AG04450 (cell line): ENCODE results near the gene TREX2. TPM values are rescaled to one million over a fixed set of nuclear protein-coding genes. Genes with fewer than 3 reads are reported as not detected.

Source experiments
- CTCF ChIA-PET: fragments of 300-600, 350-600 bp; formaldehyde crosslinking; extraction: SDS; loops from one replicate; lab custom pipeline; 2022; ENCODE audit warnings: antibody characterized with exemption, inconsistent platforms; lab: Charles Lee
- POLR2A ChIA-PET: fragments of 350-600 bp; formaldehyde crosslinking; extraction: SDS; loops from one replicate; lab custom pipeline; 2021; ENCODE audit warnings: antibody characterized with exemption, inconsistent platforms; lab: Yijun Ruan, JAX
- DNase-seq: peaks from one replicate; pipeline ENCODE4 v3.0.0-alpha.2; 2011; ENCODE audit warnings: low read depth, low spot score
- H3K27ac ChIP-seq: one replicate; pipeline ENCODE4 v1.5.1; 2012; ENCODE audit warnings: low read depth, low read length, control low read depth
- H3K27me3 ChIP-seq: one replicate; pipeline ENCODE4 v1.6.0; 2012; ENCODE audit warnings: low read length; ENCODE audit not compliant: control insufficient read depth, insufficient read depth
- H3K4me3 ChIP-seq: 2 replicates; pipeline ENCODE4 v1.5.1; 2011; ENCODE audit warnings: mild to moderate bottlenecking, low read depth, low read length, control low read depth
- H3K9me3 ChIP-seq: 2 replicates; pipeline ENCODE4 v1.5.1; 2012; ENCODE audit warnings: low read length; ENCODE audit not compliant: control insufficient read depth, insufficient read depth
- polyA plus RNA-seq: library from polyadenylated mRNA; depleted of rRNA; stranded (reverse); fragments of >200 nt; gene quantifications from 2 replicates; pipeline ENCODE4 v1.2.3, GENCODE V29; 2011
- TF ChIP-seq, protein P1 (sequence below): IDR thresholded peaks from 2 replicates; pipeline ENCODE4 v1.5.1; 2011; ENCODE audit warnings: low read depth, low read length, control low read depth, inconsistent platforms

Gene TREX2
- polyA plus RNA-seq, 1 experiment: not detected

DNA sequence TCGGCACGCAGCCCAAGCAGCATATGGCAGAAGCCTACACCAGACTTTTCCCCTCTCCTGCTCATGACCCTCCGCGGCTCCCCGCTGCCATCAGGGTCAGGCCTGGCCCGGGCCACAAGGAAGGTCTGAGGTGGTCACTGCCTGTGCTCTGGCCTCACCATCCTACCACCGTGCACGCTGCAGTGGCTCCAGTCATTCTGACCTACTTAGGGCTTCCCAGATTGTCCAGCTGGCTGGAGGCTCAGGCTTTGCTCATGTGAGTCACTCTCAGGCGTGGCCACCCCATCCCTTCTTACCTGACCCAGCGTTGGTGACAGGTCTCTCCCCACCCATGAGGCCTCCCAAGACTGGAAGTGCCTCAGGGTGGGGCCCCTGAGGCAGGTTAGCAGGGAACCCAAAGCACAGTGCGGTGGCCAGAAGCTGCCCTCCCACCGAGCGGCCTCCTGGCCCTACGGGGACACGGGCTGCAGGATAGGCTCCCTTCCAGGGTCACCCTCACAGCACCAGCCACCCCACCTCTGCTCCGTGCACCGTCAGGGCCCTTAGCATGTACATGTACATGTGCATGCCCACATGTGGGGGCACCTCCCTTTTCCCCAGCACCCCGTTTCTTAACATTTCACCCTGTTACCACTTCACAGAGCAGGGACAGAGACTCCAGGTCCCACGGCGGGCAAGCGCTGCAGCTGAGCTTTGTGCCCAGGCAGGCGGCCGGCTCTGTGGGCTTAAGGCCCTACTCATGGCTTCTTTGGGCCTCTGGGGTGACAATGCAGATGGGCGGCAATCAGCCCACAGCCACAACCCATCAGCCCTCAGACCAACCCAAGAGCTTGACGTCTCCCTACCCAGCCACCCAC lies 2.2 kb downstream of the TREX2 start:
- CTCF ChIA-PET: no interaction called here
- no peak for DNase-seq

DNA sequence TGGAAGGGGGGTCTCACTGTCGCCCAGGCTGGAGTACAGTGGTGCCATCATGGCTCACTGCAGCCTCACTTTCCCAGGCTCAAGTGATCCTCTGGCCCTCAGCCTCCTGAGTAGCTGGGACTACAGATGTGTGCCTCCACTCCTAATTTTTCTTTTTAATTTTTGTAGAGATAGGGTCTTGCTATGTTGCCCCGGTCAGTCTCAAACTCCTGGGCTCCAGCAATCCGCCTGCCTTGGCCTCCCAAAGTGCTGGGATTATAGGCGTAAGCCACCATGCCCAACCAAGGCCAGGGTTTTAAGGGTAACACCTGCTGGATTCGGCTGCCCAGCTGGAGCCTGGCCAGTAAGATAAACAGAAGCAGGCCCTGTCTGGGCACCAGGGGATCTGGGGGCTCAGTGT lies 3.4 kb downstream of the TREX2 start:
- TF ChIP-seq, protein P1, sequence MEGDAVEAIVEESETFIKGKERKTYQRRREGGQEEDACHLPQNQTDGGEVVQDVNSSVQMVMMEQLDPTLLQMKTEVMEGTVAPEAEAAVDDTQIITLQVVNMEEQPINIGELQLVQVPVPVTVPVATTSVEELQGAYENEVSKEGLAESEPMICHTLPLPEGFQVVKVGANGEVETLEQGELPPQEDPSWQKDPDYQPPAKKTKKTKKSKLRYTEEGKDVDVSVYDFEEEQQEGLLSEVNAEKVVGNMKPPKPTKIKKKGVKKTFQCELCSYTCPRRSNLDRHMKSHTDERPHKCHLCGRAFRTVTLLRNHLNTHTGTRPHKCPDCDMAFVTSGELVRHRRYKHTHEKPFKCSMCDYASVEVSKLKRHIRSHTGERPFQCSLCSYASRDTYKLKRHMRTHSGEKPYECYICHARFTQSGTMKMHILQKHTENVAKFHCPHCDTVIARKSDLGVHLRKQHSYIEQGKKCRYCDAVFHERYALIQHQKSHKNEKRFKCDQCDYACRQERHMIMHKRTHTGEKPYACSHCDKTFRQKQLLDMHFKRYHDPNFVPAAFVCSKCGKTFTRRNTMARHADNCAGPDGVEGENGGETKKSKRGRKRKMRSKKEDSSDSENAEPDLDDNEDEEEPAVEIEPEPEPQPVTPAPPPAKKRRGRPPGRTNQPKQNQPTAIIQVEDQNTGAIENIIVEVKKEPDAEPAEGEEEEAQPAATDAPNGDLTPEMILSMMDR: no peak
- POLR2A ChIA-PET: no interaction called here
- H3K27me3 ChIP-seq: no peaks in the 10 kb centered on the region
- no peak overlapping the region for H3K4me3 ChIP-seq
- no peak for DNase-seq
- no peaks in the 10 kb centered on the region for H3K9me3 ChIP-seq
- CTCF ChIA-PET: no interaction called here
- no peak overlapping the region for H3K27ac ChIP-seq

More for the DNA sequence above, 2.2 kb downstream of the TREX2 start:
- no peaks in the 10 kb centered on the region for H3K27me3 ChIP-seq
- H3K9me3 ChIP-seq: no peaks in the 10 kb centered on the region
- H3K4me3 ChIP-seq: no peak overlapping the region
- H3K27ac ChIP-seq: no peak overlapping the region
- POLR2A ChIA-PET: no interaction called here
- TF ChIP-seq, protein P1: no peak

DNA sequence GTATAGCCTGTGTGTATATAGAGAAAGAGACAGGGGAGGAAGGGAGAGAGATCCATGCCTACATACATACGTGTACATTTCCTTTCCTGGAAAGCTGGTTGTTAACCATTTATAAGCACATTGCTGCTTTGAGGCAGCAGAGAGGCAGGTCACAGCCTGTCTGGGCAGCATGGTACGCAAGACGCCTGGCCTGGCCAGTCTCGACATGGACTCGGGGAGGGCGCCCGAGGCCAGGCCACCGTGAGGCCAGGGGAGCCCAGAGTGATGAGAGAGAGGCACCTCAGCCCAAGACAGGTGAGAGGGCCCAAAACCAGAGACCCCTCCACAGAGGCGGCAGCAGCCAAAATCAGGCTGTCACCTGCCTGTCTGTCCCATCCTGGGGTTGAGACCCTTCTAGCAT lies 3.9 kb downstream of the TREX2 start:
- no peak overlapping the region for H3K4me3 ChIP-seq
- TF ChIP-seq, protein P1: no peak
- CTCF ChIA-PET: no interaction called here

DNA sequence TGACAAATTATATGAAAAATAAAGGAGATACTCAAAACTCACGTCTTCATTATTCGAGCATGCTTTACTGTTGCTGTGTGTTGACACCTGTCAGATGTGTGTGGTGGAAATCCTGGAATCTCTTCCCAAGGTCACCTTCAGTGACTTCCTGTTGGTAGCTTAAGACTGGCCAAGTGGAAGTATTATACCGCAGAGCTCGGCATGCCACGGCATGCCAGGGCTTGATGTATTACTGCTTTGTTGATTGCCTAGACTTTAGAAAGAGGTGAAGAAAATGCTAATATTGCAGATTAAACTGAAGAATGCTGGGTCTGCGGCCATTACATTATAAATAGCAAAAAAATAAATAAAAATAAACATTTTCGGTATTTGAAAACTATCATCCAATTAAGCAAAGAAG lies 4.6 kb downstream of the TREX2 start:
- no peaks in the 10 kb centered on the region for H3K27me3 ChIP-seq
- H3K4me3 ChIP-seq: no peak overlapping the region
- H3K9me3 ChIP-seq: no peaks in the 10 kb centered on the region
- TF ChIP-seq, protein P1: no peak
- DNase-seq: no peak
- ChIA-PET CTCF (interaction anchor here (0.9 kb wide), 2 partner anchors 20 to 409 kb away, joined by 3 read pairs; no protein-coding TSS in a partner anchor), POLR2A (interaction anchor here (0.6 kb wide), 1 partner anchor 23 kb away, joined by 4 read pairs; no protein-coding TSS in a partner anchor)
- no peak overlapping the region for H3K27ac ChIP-seq

More for the DNA sequence above, 3.9 kb downstream of the TREX2 start:
- POLR2A ChIA-PET: no interaction called here
- H3K9me3 ChIP-seq: no peaks in the 10 kb centered on the region
- no peak overlapping the region for H3K27ac ChIP-seq
- H3K27me3 ChIP-seq: no peaks in the 10 kb centered on the region
- DNase-seq: no peak

DNA sequence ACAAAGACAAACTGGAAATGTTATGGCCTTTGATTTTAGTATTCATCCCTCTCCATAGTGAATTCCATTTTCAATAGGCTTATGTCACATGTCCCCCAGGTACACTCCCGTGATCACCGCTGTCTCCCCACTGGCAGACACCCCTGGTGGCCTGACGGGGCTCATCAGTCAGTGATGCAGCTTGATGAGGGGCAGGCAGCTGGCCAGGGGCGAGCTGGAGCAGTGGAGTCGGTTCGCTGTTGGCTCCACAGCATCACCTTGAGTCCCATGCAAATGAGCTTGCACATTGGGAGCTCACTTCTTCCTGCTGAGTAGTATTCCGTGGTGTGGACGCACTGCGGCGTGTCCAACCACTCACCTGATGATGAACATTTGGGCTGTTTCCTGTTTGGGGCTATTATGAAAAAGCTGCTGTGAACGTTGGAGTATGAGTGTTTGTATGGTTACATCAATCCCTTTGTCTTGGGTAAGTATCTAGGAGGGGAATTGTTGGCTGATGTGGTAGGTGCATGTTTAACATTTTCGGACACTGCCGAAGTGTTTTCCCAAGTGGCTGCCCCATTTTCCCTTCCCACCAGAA lies 5.2 kb downstream of the TREX2 start:
- DNase-seq: no peak
- Histone ChIP-seq H3K4me3 (no peak overlapping the region), H3K9me3 (no peaks in the 10 kb centered on the region), H3K27ac (no peak overlapping the region), H3K27me3 (no peaks in the 10 kb centered on the region)
- TF ChIP-seq, protein P1: no peak
- ChIA-PET CTCF (interaction anchor here (0.9 kb wide), 2 partner anchors 20 to 408 kb away, joined by 3 read pairs; no protein-coding TSS in a partner anchor), POLR2A (interaction anchor here (0.6 kb wide), 1 partner anchor 22 kb away, joined by 4 read pairs; no protein-coding TSS in a partner anchor)
